Diencephalon (tissue), 1 donor: ENCODE results near the gene INSR. TPM values are rescaled to one million over a fixed set of nuclear protein-coding genes. Genes with fewer than 3 reads are reported as not detected.

Experiments used
- total RNA-seq: library from RNA; depleted of rRNA; stranded (reverse); fragments of >200 nt; gene quantifications from one replicate; pipeline ENCODE4 v1.2.3, GENCODE V29; 2014

INSR gene
- 74.5 TPM for total RNA-seq

GRCh38 chr19:7293762-7294557 lies at the start of gene INSR:
TSS of gene INSR (minus strand) at chr19:7294414. CDS start at chr19:7293891, 523 bp downstream.

GRCh38 chr19:7069042-7069903 lies 224.9 kb downstream of the INSR start, which contains the start of gene ZNF557:
TSS of gene ZNF557 (plus strand) at chr19:7069703. CDS start at chr19:7075075, 5,372 bp downstream.

Other genes starting within 250 kb of the INSR start
- gene MBD3L2, start 245.1 kb downstream of the INSR start, total RNA-seq, result not detected
- not detected for gene MBD3L3, start 235.7 kb downstream of the INSR start, total RNA-seq
- 29.1 TPM for gene ZNF557, start 224.7 kb downstream of the INSR start, total RNA-seq
- gene ARHGEF18, start 54.5 kb upstream of the INSR start, total RNA-seq, result 25.1 TPM
- gene PEX11G, start 194.6 kb upstream of the INSR start, total RNA-seq, result 1.8 TPM
- gene ZNF358, start 221.7 kb upstream of the INSR start, total RNA-seq, result 11.3 TPM
- gene MCOLN1, start 228.2 kb upstream of the INSR start, total RNA-seq, result 9.9 TPM
- 63.7 TPM for gene PNPLA6, start 241.3 kb upstream of the INSR start, total RNA-seq